Measurements from ENCODE around the gene CST4.
"Not testable (repeated sequence)": the region's sequence is repeated elsewhere in the genome, so short reads cannot be mapped to it uniquely, and the experiment has no call there.

The CST4 gene

GRCh38 chr20:23686046-23686750 lies 2.6 kb downstream of the CST4 start:
- DNase-seq, result no peak

GRCh38 chr20:23685529-23685896 lies 3.3 kb downstream of the CST4 start:
- DNase-seq, result not testable (repeated sequence)

DNA sequence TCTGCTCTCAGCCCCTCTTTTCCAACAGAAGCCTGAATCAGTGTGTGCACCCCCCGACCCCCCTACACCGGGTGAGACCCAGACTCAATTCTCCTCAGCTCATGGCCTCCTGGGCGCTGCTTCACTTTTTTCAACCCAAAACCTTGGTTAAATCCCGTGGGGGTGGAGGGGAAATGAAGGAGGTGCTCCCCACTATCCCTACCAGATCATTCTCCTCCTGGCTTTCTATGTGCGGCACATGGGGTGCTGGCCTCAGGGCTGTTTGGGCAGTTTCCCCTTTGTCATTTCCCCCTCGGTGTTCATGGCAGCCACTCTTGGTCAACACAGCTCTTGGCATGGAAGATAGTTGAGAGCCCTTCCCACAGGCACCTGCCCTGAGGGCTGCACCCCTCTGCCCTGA lies 4.6 kb downstream of the CST4 start:
- DNase-seq, result no peak

GRCh38 chr20:23683807-23684206 lies 5.0 kb downstream of the CST4 start:
- DNase-seq, result no peak

DNA sequence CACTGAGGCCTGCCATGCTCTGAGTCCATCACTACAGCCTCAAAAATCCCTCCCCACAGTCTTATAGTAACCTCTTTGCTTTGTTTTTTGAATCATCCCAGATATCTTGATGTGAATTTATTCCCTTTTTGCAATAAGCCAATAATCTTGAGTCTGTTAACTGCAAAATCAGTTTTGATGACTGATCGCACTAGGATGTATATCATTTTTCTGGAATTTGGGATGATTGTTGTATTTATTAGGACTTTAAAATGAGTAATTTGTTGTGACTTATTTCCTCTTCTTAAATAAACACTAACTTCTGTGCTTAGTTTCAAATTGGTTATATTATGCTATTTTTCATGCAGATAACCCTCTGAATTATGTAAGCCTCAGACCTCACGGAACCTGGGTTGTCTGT lies 5.6 kb downstream of the CST4 start:
- no peak for DNase-seq

DNA sequence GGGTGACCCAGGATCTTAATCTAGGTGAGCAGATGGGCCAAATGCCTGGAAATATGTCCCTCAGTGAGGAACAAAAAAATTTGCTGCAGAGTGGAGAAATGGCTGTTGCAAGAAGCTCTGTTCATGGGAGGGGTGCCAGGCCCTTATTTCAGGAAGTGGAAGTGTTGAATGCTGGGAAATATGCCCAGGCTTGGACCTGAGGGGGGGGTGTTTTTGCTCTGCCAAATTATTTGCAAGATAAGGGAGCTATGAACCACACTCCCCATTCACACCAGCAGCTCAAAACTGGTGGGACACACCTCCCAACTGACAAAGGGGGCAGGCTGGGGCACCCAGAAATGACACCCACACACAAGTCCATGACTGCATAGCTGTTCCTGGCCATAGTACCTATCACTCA lies 8.7 kb downstream of the CST4 start:
- DNase-seq, result no peak

- no peak for DNase-seq
Measured at GRCh38 chr20:23679133-23680092, 9.4 kb downstream of the CST4 start.

GRCh38 chr20:23673209-23673608 lies 15.6 kb downstream of the CST4 start:
- no peak for DNase-seq

GRCh38 chr20:23672158-23672557 lies 16.7 kb downstream of the CST4 start:
- no peak for DNase-seq

DNA sequence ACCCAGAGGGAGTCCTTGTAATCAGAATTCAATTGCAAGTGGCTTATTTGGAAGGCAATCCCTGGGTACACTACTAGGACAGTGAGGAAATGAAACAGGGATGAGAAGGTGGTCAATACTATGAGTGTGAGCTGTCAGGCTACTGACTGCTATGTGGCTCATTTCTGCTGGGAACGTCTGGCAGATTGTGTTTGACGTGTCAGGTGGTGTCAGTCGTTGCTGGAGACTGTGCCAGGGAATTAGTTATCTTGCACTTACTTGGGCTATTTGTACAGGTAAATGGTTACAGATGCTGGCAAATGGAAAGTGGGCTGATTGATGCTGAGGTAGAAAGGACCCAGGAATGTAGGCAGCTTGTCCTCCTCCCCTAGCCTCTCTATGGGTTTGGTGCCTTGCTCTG lies 17.4 kb downstream of the CST4 start:
- DNase-seq, result no peak

DNA sequence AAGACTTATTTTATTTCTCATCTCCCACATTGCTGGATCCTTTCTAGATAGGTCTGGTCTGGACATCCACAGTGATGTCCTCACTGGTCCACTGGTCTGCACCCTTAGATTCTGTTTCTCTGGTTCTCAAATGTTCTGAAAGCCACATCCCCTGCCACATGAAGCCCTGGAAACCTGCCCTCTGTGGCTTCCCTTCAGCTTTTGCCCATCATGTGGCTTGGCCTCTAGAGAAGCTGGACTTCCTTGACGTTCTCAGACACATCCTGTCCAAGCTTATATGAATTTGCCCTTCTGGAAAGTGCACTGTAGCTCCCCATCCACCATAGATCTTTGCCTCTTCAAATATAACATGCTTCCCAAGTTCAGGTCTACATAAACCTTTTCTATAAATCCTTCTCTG lies 18.5 kb downstream of the CST4 start:
- no peak for DNase-seq

DNA sequence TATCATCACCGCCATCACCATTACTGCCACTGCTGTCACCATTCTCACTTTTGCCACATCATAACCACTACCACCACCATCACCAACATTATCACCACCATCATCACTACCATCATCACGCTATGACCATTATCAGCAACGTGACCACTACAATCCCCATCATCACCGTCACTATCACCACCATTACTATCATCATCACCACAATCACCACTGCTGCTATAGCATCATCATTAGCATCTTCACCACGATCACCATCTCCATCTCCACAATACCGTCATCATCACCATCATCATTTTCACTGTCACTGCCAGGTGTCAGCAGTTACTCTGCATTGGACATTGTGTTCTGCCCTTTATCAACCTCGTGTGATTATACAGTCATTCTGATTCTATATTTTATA lies 19.0 kb downstream of the CST4 start:
- no peak for DNase-seq

DNA sequence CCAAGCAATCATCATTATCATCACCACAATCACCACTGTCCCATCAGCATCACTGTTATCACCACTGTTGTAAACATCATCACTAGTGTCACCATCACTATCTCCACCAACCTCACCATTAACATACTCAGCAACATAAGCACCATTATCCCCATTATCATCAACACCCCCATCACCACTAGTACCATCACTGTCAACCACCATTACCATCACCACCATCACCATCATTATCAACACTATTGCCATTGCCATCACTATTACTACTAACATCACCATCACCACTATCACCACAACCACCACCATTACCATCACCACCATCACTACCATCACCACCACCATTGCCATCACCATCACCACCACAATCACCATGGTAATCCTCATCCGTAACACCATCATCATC lies 19.5 kb downstream of the CST4 start:
- no peak for DNase-seq

DNA sequence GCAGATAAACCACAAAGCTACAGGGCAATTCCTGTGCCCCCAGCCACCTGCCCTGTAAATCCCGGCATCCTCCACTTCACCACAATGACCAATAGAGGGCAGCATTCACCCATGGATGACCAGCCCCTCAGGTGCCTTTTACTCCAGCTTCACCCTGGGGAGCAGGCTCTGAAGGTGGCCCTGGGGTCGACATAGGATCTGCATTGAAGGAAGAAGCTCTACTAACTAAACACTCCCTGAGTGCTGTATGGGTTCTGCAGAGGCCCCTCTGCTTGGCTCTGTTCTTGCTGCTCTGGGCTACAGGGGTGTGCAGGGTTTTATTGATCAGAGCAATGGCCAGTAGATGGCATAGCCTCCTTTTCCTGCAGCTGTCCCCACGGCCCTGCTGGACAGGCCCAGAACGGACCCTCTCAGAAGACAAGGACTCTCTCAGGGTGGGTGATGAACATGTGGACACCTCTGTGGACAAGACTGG lies 20.3 kb downstream of the CST4 start:
- peak in 6 of 14 donors; percentile 8 to 40 (median 26) for DNase-seq

GRCh38 chr20:23667666-23668065 lies 21.2 kb downstream of the CST4 start:
- DNase-seq, result no peak

DNA sequence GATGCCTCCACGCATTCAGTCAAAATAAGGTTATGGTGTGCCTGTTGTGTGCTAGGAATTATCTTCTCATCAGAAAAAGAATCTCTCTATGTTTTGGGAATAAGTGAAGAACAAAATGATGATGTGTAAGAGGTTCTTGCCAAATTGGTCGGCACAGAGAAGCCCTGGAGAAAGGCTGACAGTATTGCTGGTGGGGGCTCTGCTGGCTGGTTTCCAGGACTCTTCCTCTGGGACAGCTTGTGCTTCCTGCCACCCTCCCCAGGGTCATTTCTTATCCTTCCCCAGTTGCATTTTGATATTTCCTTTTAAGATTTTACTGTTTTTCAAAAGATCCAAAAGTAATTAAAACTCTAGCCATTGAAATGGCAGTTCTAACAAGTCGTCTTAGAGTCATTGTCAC lies 22.1 kb downstream of the CST4 start:
- DNase-seq, result no peak

- no peak for DNase-seq
Measured at GRCh38 chr20:23666189-23666588, 22.6 kb downstream of the CST4 start.

DNA sequence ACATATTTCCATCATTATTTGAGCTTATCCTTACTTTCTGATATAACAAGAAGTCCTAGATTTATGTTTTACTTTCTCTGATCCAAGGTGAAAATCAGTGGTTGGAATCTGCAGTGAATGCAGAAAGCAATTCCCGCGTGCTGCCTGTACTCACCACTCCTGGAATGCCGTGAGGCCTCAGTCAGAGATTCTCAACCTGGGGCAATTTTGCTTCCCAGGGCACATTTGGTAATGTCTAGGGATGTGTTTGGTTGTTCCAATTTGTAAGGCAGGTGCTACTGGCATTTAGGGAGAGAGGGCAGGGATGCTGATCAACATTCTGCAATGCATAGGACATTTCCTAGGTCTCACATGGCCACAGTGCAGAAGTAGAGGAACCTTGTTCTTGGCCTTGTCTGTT lies 23.9 kb downstream of the CST4 start:
- no peak for DNase-seq

DNA sequence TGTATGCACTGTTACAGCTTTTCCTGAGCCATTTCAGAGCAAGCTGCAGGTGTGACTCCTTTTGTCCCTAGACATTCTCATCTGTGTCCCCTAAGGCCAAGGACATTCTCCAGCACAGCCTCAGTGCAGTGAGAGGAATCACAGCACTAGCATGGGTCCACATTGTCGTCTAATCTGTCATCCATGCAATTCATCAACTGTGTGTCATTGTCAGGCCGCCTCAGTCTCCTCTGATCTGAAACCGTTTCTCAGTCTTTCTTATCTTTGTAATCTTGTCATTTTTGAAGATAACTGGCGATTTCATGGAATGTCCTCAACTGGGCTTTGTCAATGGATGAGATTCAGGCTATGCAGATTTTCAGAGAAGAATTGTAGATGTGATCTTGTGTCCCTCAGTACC lies 24.8 kb downstream of the CST4 start:
- not testable (repeated sequence) for DNase-seq

- DNase-seq, result no peak
Measured at GRCh38 chr20:23663180-23663579, 25.7 kb downstream of the CST4 start.

DNA sequence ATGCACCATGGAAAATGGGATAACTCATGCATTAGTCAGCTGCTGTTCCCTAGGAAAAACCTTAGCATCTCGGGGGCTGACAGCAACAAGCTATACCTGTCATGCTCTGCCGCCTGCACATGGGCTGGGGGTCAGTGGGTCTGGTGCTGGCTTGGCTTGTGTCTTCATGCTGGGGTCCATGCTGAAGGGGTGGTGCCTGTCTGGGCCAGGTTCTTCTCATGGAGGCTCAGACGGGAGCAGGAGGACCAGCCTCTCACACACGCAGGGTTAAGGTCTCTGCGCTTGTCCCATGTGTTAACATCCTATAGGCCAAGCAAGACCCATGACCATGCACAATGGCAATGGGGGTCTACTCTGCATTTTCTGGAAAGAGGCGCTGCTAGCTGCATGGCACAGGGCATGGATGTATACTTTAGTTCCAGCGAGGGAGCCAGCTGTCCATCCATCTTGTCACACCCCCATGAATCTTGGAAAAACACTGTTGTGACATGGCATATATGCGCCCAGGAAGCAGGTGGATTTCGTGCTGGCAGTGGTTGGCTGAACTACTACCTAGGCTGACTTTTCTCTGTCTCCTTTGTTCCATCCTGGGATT lies 26.5 kb downstream of the CST4 start:
- DNase-seq, result no peak

- no peak for DNase-seq
Measured at GRCh38 chr20:23661002-23661429, 27.8 kb downstream of the CST4 start.
